Common myeloid progenitor, CD34-positive (primary cell): ENCODE measurements around the gene GATA5.

ENCODE experiments used
- CTCF ChIA-PET: fragments of 350-600 bp; sonication (Branson Sonifier 250); formaldehyde crosslinking; loops from one replicate; lab custom pipeline; 2021; ENCODE audit warnings: antibody characterized with exemption; lab: Charles Lee
- POLR2A ChIA-PET: fragments of 350-600 bp; sonication (Branson Sonifier 250); formaldehyde crosslinking; loops from one replicate; lab custom pipeline; 2021; ENCODE audit warnings: antibody characterized with exemption; lab: Charles Lee
- DNase-seq, 3 donors: peaks; one replicate each; pipeline versions ENCODE4 v3.0.0 to v3.0.0-alpha.2; 2013
- H3K27ac ChIP-seq, 2 experiments: 1 replicate in 1 of 2; 2 replicates in 1 of 2; pipeline ENCODE4 v1.7.0; 2013; ENCODE audit warnings: inconsistent platforms in 2 of 2, low read length in 2 of 2, mild to moderate bottlenecking in 2 of 2, low read depth in 1 of 2, moderate library complexity in 1 of 2; ENCODE audit not compliant: severe bottlenecking in 2 of 2, insufficient read depth in 1 of 2, poor library complexity in 1 of 2
- H3K27me3 ChIP-seq, 5 experiments: replicated peaks in 2 of 5; 1 replicate in 3 of 5; 2 replicates in 2 of 5; pipeline versions ENCODE4 v1.6.1 to v1.7.0; 2013; ENCODE audit warnings: low read length in 4 of 5, mild to moderate bottlenecking in 2 of 5, moderate library complexity in 2 of 5, inconsistent platforms in 1 of 5; ENCODE audit not compliant: insufficient read depth in 5 of 5, control insufficient read depth in 4 of 5
- H3K36me3 ChIP-seq, 4 experiments: 1 replicate in 2 of 4; 2 replicates in 2 of 4; pipeline versions ENCODE4 v1.6.1 to v1.7.0; 2013; ENCODE audit warnings: low read length in 3 of 4, control low read depth in 1 of 4, mild to moderate bottlenecking in 1 of 4; ENCODE audit not compliant: control insufficient read depth in 4 of 4, insufficient read depth in 4 of 4
- H3K4me1 ChIP-seq, 4 experiments: 1 replicate in 3 of 4; 2 replicates in 1 of 4; pipeline versions ENCODE4 v1.6.1 to v1.7.1; 2013; ENCODE audit warnings: low read length in 3 of 4, mild to moderate bottlenecking in 3 of 4, control low read depth in 1 of 4, inconsistent platforms in 1 of 4, moderate library complexity in 1 of 4; ENCODE audit not compliant: control insufficient read depth in 4 of 4, insufficient read depth in 4 of 4; ENCODE audit errors: control extremely low read depth in 1 of 4
- H3K4me3 ChIP-seq, 7 experiments: 1 replicate in 4 of 7; 2 replicates in 3 of 7; pipeline versions ENCODE4 v1.5.1 to v1.7.0; 2013; ENCODE audit warnings: mild to moderate bottlenecking in 7 of 7, low read length in 6 of 7, moderate library complexity in 6 of 7, inconsistent platforms in 2 of 7, low read depth in 2 of 7, control low read depth in 1 of 7; ENCODE audit not compliant: insufficient read depth in 4 of 7, control insufficient read depth in 1 of 7; ENCODE audit errors: extremely low read depth in 1 of 7
- H3K9me3 ChIP-seq, 5 experiments: 1 replicate in 4 of 5; 2 replicates in 1 of 5; pipeline versions ENCODE4 v1.6.1 to v1.7.1; 2013; ENCODE audit warnings: low read length in 4 of 5, mild to moderate bottlenecking in 2 of 5, inconsistent platforms in 1 of 5, low read depth in 1 of 5, moderate library complexity in 1 of 5; ENCODE audit not compliant: control insufficient read depth in 4 of 5, insufficient read depth in 2 of 5; ENCODE audit errors: control extremely low read depth in 1 of 5
- WGBS: methylation state at CpG from one replicate; pipeline ENCODE4 v1.1.5; 2013; ENCODE audit not compliant: insufficient coverage; 5-methylcytosine and 5-hydroxymethylcytosine counted together

The GATA5 gene

GRCh38 chr20:62451156-62451767, 24.5 kb downstream of the GATA5 start:
- CTCF ChIA-PET, result no interaction called here
- whole genome bisulfite sequencing, result 82% methylated on average over 5 of the region's 10 CpGs
- Histone ChIP-seq H3K9me3 (no peaks in the 10 kb centered on the region), H3K4me3 (no peak overlapping the region), H3K4me1 (no peaks in the 10 kb centered on the region), H3K27me3 (peaks cover 0 to 52% (median 14%) of the 10 kb centered on the region in 5 experiments), H3K27ac (no peak overlapping the region), H3K36me3 (no peaks in the 10 kb centered on the region)
- POLR2A ChIA-PET, result interaction anchor here (0.5 kb wide), 1 partner anchor 299 kb away, joined by 3 read pairs; no protein-coding TSS in a partner anchor
- no peak for DNase-seq

- no peak overlapping the region for H3K4me3 ChIP-seq
- H3K4me1 ChIP-seq, result no peaks in the 10 kb centered on the region
- H3K36me3 ChIP-seq, result no peaks in the 10 kb centered on the region
- WGBS, result 80% methylated on average over 22 of the region's 24 CpGs
- no peak overlapping the region for H3K27ac ChIP-seq
- no peaks in the 10 kb centered on the region for H3K9me3 ChIP-seq
- ChIA-PET CTCF (no interaction called here), POLR2A (no interaction called here)
- H3K27me3 ChIP-seq, result peaks cover 0 to 41% (median 14%) of the 10 kb centered on the region in 5 experiments
- DNase-seq, result peak in 1 of 3 donors; percentile 5
Measured at GRCh38 chr20:62449951-62450691, 25.7 kb downstream of the GATA5 start.

GRCh38 chr20:62448788-62449187, 27.0 kb downstream of the GATA5 start:
- H3K36me3 ChIP-seq, result no peaks in the 10 kb centered on the region
- ChIA-PET POLR2A (interaction anchor here (0.6 kb wide), 1 partner anchor 21 kb away, joined by 3 read pairs; no protein-coding TSS in a partner anchor), CTCF (no interaction called here)
- H3K4me1 ChIP-seq, result no peaks in the 10 kb centered on the region
- H3K27me3 ChIP-seq, result peaks cover 0 to 27% (median 10%) of the 10 kb centered on the region in 5 experiments
- H3K4me3 ChIP-seq, result no peak overlapping the region
- no peak overlapping the region for H3K27ac ChIP-seq
- DNase-seq, result no peak
- H3K9me3 ChIP-seq, result no peaks in the 10 kb centered on the region
- 88% methylated on average over 14 of the region's 14 CpGs for WGBS

- peaks cover 0 to 24% (median 10%) of the 10 kb centered on the region in 5 experiments for H3K27me3 ChIP-seq
- POLR2A ChIA-PET, result no interaction called here
- 73% methylated on average over 10 of the region's 10 CpGs for WGBS
- CTCF ChIA-PET, result no interaction called here
- peak; percentile 6 to 41 (median 21) for DNase-seq
- no peaks in the 10 kb centered on the region for H3K4me1 ChIP-seq
- H3K36me3 ChIP-seq, result no peaks in the 10 kb centered on the region
- H3K4me3 ChIP-seq, result no peak overlapping the region
- no peak overlapping the region for H3K27ac ChIP-seq
- H3K9me3 ChIP-seq, result no peaks in the 10 kb centered on the region
Measured at GRCh38 chr20:62448038-62448437, 27.8 kb downstream of the GATA5 start.

- no peaks in the 10 kb centered on the region for H3K9me3 ChIP-seq
- no peaks in the 10 kb centered on the region for H3K36me3 ChIP-seq
- no peak overlapping the region for H3K27ac ChIP-seq
- peaks cover 0 to 20% (median 5%) of the 10 kb centered on the region in 5 experiments for H3K27me3 ChIP-seq
- WGBS, result 87% methylated on average over 43 of the region's 44 CpGs
- CTCF ChIA-PET, result no interaction called here
- DNase-seq, result no peak
- H3K4me1 ChIP-seq, result no peaks in the 10 kb centered on the region
- H3K4me3 ChIP-seq, result no peak overlapping the region
- POLR2A ChIA-PET, result no interaction called here
Measured at GRCh38 chr20:62446888-62447869, 28.6 kb downstream of the GATA5 start.

GRCh38 chr20:62446481-62446880, 29.3 kb downstream of the GATA5 start:
- ChIA-PET CTCF (no interaction called here), POLR2A (interaction anchor here (0.5 kb wide), 1 partner anchor 258 kb away, joined by 3 read pairs; no protein-coding TSS in a partner anchor)
- Histone ChIP-seq H3K27ac (no peak overlapping the region), H3K9me3 (no peaks in the 10 kb centered on the region), H3K27me3 (peaks cover 0 to 20% (median 5%) of the 10 kb centered on the region in 5 experiments), H3K4me3 (no peak overlapping the region), H3K36me3 (no peaks in the 10 kb centered on the region), H3K4me1 (no peaks in the 10 kb centered on the region)
- DNase-seq, result no peak
- WGBS, result 86% methylated on average over 6 of the region's 12 CpGs
